ENCODE data around the gene UBE2J2. TPM values are rescaled to one million over a fixed set of nuclear protein-coding genes. Genes with fewer than 3 reads are reported as not detected.
A peak's percentile ranks its signal among the peaks of the same experiment; 100 is the strongest.

UBE2J2 gene
- total and polyA plus RNA-seq, 2 donors (not counting 3 experiments of a cell fraction or from before 2014, with no cell fraction given), result 60.7 to 80.7 TPM

GRCh38 chr1:1259951-1260600 is 13.6 kb downstream of the UBE2J2 start:
- dilution Hi-C loops (cut with MboI; ENCODE audit: extremely low pct_ligation_motif_present, low sequenced_read_pairs), result no loop called here
- FAIRE-seq, result no peak
- POLR2A ChIA-PET, result no interaction called here

More at GRCh38 chr1:1259951-1260600, 13.6 kb downstream of the UBE2J2 start:
- Histone ChIP-seq H3K27me3 (ENCODE audit: control insufficient read depth in 2 of 2, insufficient read depth in 2 of 2, low read length in 2 of 2) (no peaks in the 10 kb centered on the region), H3K9me3 (replicated peaks; ENCODE audit: control insufficient read depth, insufficient read depth, low read length) (no peaks in the 10 kb centered on the region), H3K9ac (replicated peaks; ENCODE audit: extremely low read depth, insufficient read depth, low read length) (no peak overlapping the region), H4K20me1 (replicated peaks; ENCODE audit: control insufficient read depth, extremely low read depth, insufficient read depth, low read length) (no peaks in the 10 kb centered on the region), H3K4me2 (ENCODE audit: insufficient read depth, low read length) (no peak overlapping the region), H3K36me3 (ENCODE audit: control insufficient read depth in 2 of 2, extremely low read depth in 1 of 2, insufficient read depth in 2 of 2, low read length in 2 of 2) (peaks cover 9 to 34% of the 10 kb centered on the region in 2 experiments), H3K27ac (ENCODE audit: insufficient read depth, low read depth, low read length) (peak overlapping the region; percentile 72), H2AFZ (ENCODE audit: low read depth, low read length) (no peak overlapping the region), H3K4me3 (replicated peaks in 1 of 3; ENCODE audit: insufficient read depth in 1 of 3, low read depth in 1 of 3, low read length in 3 of 3) (no peak overlapping the region), H3K79me2 (ENCODE audit: control insufficient read depth, insufficient read depth, low read length) (peaks cover 16% of the 10 kb centered on the region), H3K4me1 (ENCODE audit: control insufficient read depth, extremely low read depth, insufficient read depth, low read length) (peaks cover 21% of the 10 kb centered on the region), H3K9me1 (replicated peaks; ENCODE audit: control insufficient read depth, extremely low read depth, insufficient read depth, low read length) (no peaks in the 10 kb centered on the region)
- intact Hi-C loops (cut with micrococcal nuclease), result loop anchor here (2.0 kb wide), 1 partner anchor 27 kb away; the partner anchor contains the start of genes B3GALT6 and SDF4
- TF ChIP-seq GATA2 (IDR thresholded peaks at IDR 0.05; ENCODE audit: insufficient read depth, insufficient read length, low read depth, low read length) (no peak), EZH2 (IDR thresholded peaks at IDR 0.05; ENCODE audit: borderline replicate concordance, low read depth, low read length, severe bottlenecking) (no peak), POLR2A (IDR thresholded peaks at IDR 0.05; ENCODE audit: low read depth, low read length) (no peak), MYC (IDR thresholded peaks at IDR 0.05; ENCODE audit: low read depth, low read length) (no peak), JUN (IDR thresholded peaks at IDR 0.05; ENCODE audit: borderline replicate concordance, insufficient read depth, insufficient read length, low read depth) (no peak), POLR2AphosphoS5 (IDR thresholded peaks at IDR 0.05; ENCODE audit: insufficient read depth, low read depth, low read length) (no peak), FOS (IDR thresholded peaks at IDR 0.05; ENCODE audit: borderline replicate concordance, insufficient read depth, low read length) (no peak)
- TF ChIP-seq, protein P1, sequence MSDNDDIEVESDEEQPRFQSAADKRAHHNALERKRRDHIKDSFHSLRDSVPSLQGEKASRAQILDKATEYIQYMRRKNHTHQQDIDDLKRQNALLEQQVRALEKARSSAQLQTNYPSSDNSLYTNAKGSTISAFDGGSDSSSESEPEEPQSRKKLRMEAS (IDR thresholded peaks at IDR 0.05; ENCODE audit: insufficient read depth, insufficient read length), result no peak
- TF ChIP-seq, protein P2, sequence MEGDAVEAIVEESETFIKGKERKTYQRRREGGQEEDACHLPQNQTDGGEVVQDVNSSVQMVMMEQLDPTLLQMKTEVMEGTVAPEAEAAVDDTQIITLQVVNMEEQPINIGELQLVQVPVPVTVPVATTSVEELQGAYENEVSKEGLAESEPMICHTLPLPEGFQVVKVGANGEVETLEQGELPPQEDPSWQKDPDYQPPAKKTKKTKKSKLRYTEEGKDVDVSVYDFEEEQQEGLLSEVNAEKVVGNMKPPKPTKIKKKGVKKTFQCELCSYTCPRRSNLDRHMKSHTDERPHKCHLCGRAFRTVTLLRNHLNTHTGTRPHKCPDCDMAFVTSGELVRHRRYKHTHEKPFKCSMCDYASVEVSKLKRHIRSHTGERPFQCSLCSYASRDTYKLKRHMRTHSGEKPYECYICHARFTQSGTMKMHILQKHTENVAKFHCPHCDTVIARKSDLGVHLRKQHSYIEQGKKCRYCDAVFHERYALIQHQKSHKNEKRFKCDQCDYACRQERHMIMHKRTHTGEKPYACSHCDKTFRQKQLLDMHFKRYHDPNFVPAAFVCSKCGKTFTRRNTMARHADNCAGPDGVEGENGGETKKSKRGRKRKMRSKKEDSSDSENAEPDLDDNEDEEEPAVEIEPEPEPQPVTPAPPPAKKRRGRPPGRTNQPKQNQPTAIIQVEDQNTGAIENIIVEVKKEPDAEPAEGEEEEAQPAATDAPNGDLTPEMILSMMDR (IDR thresholded peaks at IDR 0.05; ENCODE audit: extremely low read depth in 1 of 2, insufficient read depth in 1 of 2, low read depth in 1 of 2, low read length in 2 of 2), result no peak
- no TSS peak for BruUV-seq (replicated peaks)
- CTCF ChIA-PET, result interaction anchor here (0.9 to 1.3 kb wide), 3 partner anchors 14 to 31 kb away, joined by 3 to 9 read pairs (median 3); partner anchors contain the start of gene UBE2J2
- DNase-seq (ENCODE audit: low read depth, low spot score), result no peak
